Astrocyte (in vitro differentiated cells and primary cell): Measurements from ENCODE around the gene NACC1.

Source experiments
- CTCF ChIP-seq: IDR thresholded peaks from 2 replicates; pipeline ENCODE4 v1.5.1; 2011; ENCODE audit warnings: low read depth, mild to moderate bottlenecking, inconsistent platforms, low read length, moderate library complexity; ENCODE audit not compliant: insufficient read depth
- EZH2 ChIP-seq: IDR thresholded peaks from 2 replicates; pipeline ENCODE4 v1.6.1; 2012; ENCODE audit warnings: mild to moderate bottlenecking, low read length, inconsistent platforms; ENCODE audit not compliant: insufficient read depth

GRCh38 chr19:13164343-13165161, 46.5 kb downstream of the NACC1 start:
- TF ChIP-seq CTCF (no peak), EZH2 (no peak)
